Heart left ventricle (tissue), 13 donors: ENCODE data around the gene SYNDIG1L.

Source experiments
- CTCF ChIP-seq, 12 donors: fragments of 200-600 bp; sonication (generic) in 4 of 12; IDR thresholded peaks; one replicate each; pipeline versions ENCODE4 v1.5.0 to v1.8.0; 2018 to 2022; ENCODE audit warnings: antibody characterized with exemption in 12 of 12, mild to moderate bottlenecking in 5 of 12
- POLR2A ChIP-seq, 2 donors: fragments of 450-650 bp; IDR thresholded peaks; one replicate each; pipeline ENCODE4 v1.6.1; 2017; ENCODE audit warnings: antibody characterized with exemption in 2 of 2, mild to moderate bottlenecking in 2 of 2, moderate library complexity in 2 of 2
- donor health status: ischemic (EF 13 %, LVEDD 7.1; RV severe dilation, severe dysfunction).
- donor health status: DM: no; HTN: yes; CAD: no.
- donor health status: DM: no; HTN: no; CAD: no.
- donor health status: ischemic (EF 25% LVEDD 6.9; RV normal size, moderate dysfunction).
- donor health status: ischemic (EF 25% LVEDD 5.7; RV mildly dilated, moderate dysfunction).
- donor health status: ischemic (EF 35%, LVEDD 5.7; RV mildly dilated, moderate dysfunction).
- donor health status: nonischemic (EF 11% LVEDD 7.7; RV severe dilation, severe dysfunction).
- donor health status: DM: yes; HTN: yes; CAD: no.
- donor health status: PGD.
- donor health status: ischemic (EF 29% LVEDD 5.4; RV normal size, mild dysfunction).
- donor health status: nonischemic (EF 23%, LVEDD 6.1; RV moderate dilation, normal function).

- TF ChIP-seq CTCF (IDR thresholded peaks at IDR 0.05) (no peak), POLR2A (IDR thresholded peaks at IDR 0.05) (no peak)
These were observed 18.9 kb upstream of the SYNDIG1L start for GRCh38 chr14:74444866-74445265.
